Peyer's patch (tissue), 4 donors: ENCODE data around the gene MYO3B.

Experiments
- CTCF ChIP-seq, 6 experiments: fragments of 450-650 bp in 4 of 6; fragments of 200-600 bp in 2 of 6; sonication (generic) in 1 of 6; IDR thresholded peaks; one replicate each; pipeline ENCODE4 v1.5.1; 2017 to 2019; ENCODE audit warnings: antibody characterized with exemption in 6 of 6, mild to moderate bottlenecking in 3 of 6, moderate library complexity in 1 of 6
- POLR2A ChIP-seq, 2 donors: fragments of 450-650 bp; IDR thresholded peaks; one replicate each; pipeline ENCODE4 v1.5.1; 2017; ENCODE audit warnings: antibody characterized with exemption in 2 of 2, mild to moderate bottlenecking in 2 of 2, moderate library complexity in 2 of 2

GRCh38 chr2:170503971-170504809 lies 326.2 kb downstream of the MYO3B start:
- no peak for TF ChIP-seq POLR2A (IDR thresholded peaks at IDR 0.05)
- no peak for TF ChIP-seq CTCF (IDR thresholded peaks at IDR 0.05)
